ENCODE results near the gene LRRC25. TPM values are rescaled to one million over a fixed set of nuclear protein-coding genes. Genes with fewer than 3 reads are reported as not detected.

LRRC25 gene
- total and polyA plus RNA-seq, 2 experiments from 2014 or later = not detected

DNA sequence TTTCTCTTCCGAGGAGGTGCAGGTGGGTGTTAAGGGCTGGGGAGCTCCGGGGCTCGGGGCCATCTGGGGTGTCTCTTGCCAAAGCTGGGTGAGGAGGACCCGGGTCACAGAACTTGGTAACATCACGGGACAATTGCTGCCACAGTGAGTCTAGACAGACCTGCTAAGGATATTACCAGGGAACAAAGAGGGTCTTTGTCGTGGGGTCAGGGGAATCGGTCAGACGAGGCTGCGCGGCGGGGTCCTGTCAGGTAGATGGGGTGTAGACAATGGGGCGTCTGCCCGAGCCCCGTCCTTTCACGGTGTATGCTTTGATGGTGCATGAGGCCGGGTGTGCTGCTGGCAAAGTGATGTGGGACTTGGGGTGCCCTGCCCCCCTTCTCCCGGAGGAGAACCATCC lies 49.3 kb downstream of the LRRC25 start:
- H3K9me2 ChIP-seq (ENCODE audit: insufficient read depth) = no peaks in the 10 kb centered on the region
- DNase-seq = no peak
- H3K4me3 ChIP-seq = no peak overlapping the region
- in situ Hi-C loops (cut with MboI) = no loop called here
- H3K27ac ChIP-seq = no peak overlapping the region
- no peak for TF ChIP-seq EZH2 (IDR thresholded peaks at IDR 0.05; ENCODE audit: insufficient read depth, poor library complexity, severe bottlenecking)
- no peak for TF ChIP-seq EZH2phosphoT487 (IDR thresholded peaks at IDR 0.05; ENCODE audit: insufficient read depth, low read depth)
- no peak overlapping the region for H3K9ac ChIP-seq
- 0 out of 2 replicates have a peak, but pooled peaks cover 4% of the 10 kb centered on the region for H3K36me3 ChIP-seq (ENCODE audit: low read depth)
- H3K27me3 ChIP-seq (replicated peaks; ENCODE audit: insufficient read depth) = no peaks in the 10 kb centered on the region
- H4K20me1 ChIP-seq (ENCODE audit: insufficient read depth) = no peaks in the 10 kb centered on the region
- H3F3A ChIP-seq (ENCODE audit: insufficient read depth) = no peaks in the 10 kb centered on the region
- no peak overlapping the region for H3K4me2 ChIP-seq (ENCODE audit: unreplicated experiment)
- WGBS, 2 experiments (ENCODE audit: low coverage in 1 of 2, low lambda C conversion rate in 2 of 2, missing lambda C conversion rate in 2 of 2) = 79 to 81% methylated on average over 17 of the region's 17 CpGs
- H2AFZ ChIP-seq = no peak overlapping the region
- no peaks in the 10 kb centered on the region for H3K79me2 ChIP-seq (ENCODE audit: insufficient read depth)
- no peaks in the 10 kb centered on the region for H3K9me3 ChIP-seq (ENCODE audit: low read depth)
- H3K4me1 ChIP-seq (ENCODE audit: insufficient read depth) = peaks cover 3% of the 10 kb centered on the region; the same call in 1 of the 2 replicates

DNA sequence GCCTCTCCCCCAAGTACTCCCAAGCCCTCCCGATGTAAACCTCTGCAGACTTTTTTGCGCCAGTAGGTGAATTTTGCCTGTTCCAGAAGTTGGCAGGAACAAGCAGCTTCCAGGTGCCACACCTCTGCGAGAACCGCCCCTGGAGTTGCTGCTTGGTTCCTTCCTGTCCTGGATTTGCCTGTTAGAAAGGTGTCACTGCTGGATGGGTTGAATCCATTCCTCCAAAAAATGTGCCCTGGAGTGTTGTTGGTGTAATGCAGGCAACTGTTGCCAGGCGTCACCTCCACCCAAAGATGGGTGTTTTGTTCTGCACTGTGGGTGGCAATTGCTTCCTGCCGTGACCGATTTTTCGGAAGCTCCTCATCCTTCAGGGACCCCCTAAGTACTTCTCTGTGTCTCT lies 51.3 kb downstream of the LRRC25 start:
- H3K27ac ChIP-seq = no peak overlapping the region
- no peak overlapping the region for H3K9ac ChIP-seq
- no peaks in the 10 kb centered on the region for H4K20me1 ChIP-seq (ENCODE audit: insufficient read depth)
- WGBS, 2 experiments (ENCODE audit: low coverage in 1 of 2, low lambda C conversion rate in 2 of 2, missing lambda C conversion rate in 2 of 2) = 80 to 84% methylated on average over 8 of the region's 8 CpGs
- H3K36me3 ChIP-seq (ENCODE audit: low read depth) = 0 out of 2 replicates have a peak, but pooled peaks cover 4% of the 10 kb centered on the region
- in situ Hi-C loops (cut with MboI) = no loop called here
- no peaks in the 10 kb centered on the region for H3K27me3 ChIP-seq (replicated peaks; ENCODE audit: insufficient read depth)
- no peak for DNase-seq
- no peak for TF ChIP-seq EZH2 (IDR thresholded peaks at IDR 0.05; ENCODE audit: insufficient read depth, poor library complexity, severe bottlenecking)
- TF ChIP-seq EZH2phosphoT487 (IDR thresholded peaks at IDR 0.05; ENCODE audit: insufficient read depth, low read depth) = no peak
- H3K79me2 ChIP-seq (ENCODE audit: insufficient read depth) = no peaks in the 10 kb centered on the region
- no peak overlapping the region for H3K4me2 ChIP-seq (ENCODE audit: unreplicated experiment)
- no peak overlapping the region for H2AFZ ChIP-seq
- no peaks in the 10 kb centered on the region for H3K9me2 ChIP-seq (ENCODE audit: insufficient read depth)
- no peak overlapping the region for H3K4me3 ChIP-seq
- H3K9me3 ChIP-seq (ENCODE audit: low read depth) = no peaks in the 10 kb centered on the region
- 0 out of 2 replicates have a peak, but pooled peaks cover 3% of the 10 kb centered on the region for H3F3A ChIP-seq (ENCODE audit: insufficient read depth)
- peaks cover 3% of the 10 kb centered on the region; the same call in 1 of the 2 replicates for H3K4me1 ChIP-seq (ENCODE audit: insufficient read depth)

DNA sequence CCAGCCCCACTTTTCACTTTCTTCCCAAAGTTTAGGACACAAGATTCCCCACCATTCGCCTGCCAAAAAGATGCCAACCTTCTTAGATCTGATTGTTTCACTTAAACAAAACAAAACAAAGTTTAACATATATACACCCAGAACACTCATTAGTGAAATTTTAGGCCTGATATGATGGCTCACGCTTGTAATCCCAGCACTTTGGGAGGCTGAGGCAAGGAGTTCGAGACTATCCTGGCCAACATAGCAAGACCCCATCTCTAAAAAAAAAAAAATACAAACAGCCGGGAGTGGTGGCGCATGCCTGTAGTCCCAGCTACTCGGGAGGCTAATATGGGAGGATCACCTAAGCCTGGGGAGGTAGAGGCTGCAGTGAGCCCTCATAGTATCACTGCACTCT lies 52.1 kb downstream of the LRRC25 start:
- H3K27me3 ChIP-seq (replicated peaks; ENCODE audit: insufficient read depth) = no peaks in the 10 kb centered on the region
- no peak for DNase-seq
- no peak overlapping the region for H2AFZ ChIP-seq
- 92 to 93% methylated on average over 6 of the region's 6 CpGs for WGBS, 2 experiments (ENCODE audit: low coverage in 1 of 2, low lambda C conversion rate in 2 of 2, missing lambda C conversion rate in 2 of 2)
- H3K79me2 ChIP-seq (ENCODE audit: insufficient read depth) = no peaks in the 10 kb centered on the region
- H3K27ac ChIP-seq = no peak overlapping the region
- no peaks in the 10 kb centered on the region for H4K20me1 ChIP-seq (ENCODE audit: insufficient read depth)
- H3K9me3 ChIP-seq (ENCODE audit: low read depth) = no peaks in the 10 kb centered on the region
- H3K36me3 ChIP-seq (ENCODE audit: low read depth) = 0 out of 2 replicates have a peak, but pooled peaks cover 2% of the 10 kb centered on the region
- H3K9me2 ChIP-seq (ENCODE audit: insufficient read depth) = no peaks in the 10 kb centered on the region
- TF ChIP-seq EZH2 (IDR thresholded peaks at IDR 0.05; ENCODE audit: insufficient read depth, poor library complexity, severe bottlenecking) (no peak), EZH2phosphoT487 (IDR thresholded peaks at IDR 0.05; ENCODE audit: insufficient read depth, low read depth) (no peak)
- H3K4me3 ChIP-seq = no peak overlapping the region
- H3K9ac ChIP-seq = no peak overlapping the region
- 0 out of 2 replicates have a peak, but pooled peaks cover 3% of the 10 kb centered on the region for H3F3A ChIP-seq (ENCODE audit: insufficient read depth)
- peaks cover 3% of the 10 kb centered on the region; the same call in 1 of the 2 replicates for H3K4me1 ChIP-seq (ENCODE audit: insufficient read depth)
- no peak overlapping the region for H3K4me2 ChIP-seq (ENCODE audit: unreplicated experiment)
- in situ Hi-C loops (cut with MboI) = no loop called here

DNA sequence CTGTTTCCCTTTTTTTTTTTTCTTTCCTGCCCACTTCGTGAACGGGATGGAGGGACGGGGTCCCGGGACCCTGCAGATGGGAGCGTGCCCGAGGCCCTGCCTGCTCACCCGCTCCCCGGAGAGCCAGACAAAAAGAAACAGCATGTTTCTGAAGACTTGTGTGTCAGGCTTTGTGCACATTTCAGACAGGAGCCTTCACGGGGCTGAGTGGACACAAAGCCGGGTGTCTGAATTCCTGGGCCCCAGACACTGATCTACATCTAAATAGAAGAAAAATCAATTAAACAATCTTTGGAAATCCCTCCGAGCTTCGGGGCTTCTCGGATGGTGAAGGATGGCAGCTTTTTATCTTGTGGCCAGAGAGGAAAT lies 52.9 kb downstream of the LRRC25 start:
- Histone ChIP-seq H3K9me3 (ENCODE audit: low read depth) (no peaks in the 10 kb centered on the region), H2AFZ (no peak overlapping the region), H3K36me3 (ENCODE audit: low read depth) (no peaks in the 10 kb centered on the region), H4K20me1 (ENCODE audit: insufficient read depth) (no peaks in the 10 kb centered on the region), H3K4me3 (no peak overlapping the region), H3F3A (ENCODE audit: insufficient read depth) (0 out of 2 replicates have a peak, but pooled peaks cover 3% of the 10 kb centered on the region), H3K27ac (no peak overlapping the region), H3K9me2 (ENCODE audit: insufficient read depth) (no peaks in the 10 kb centered on the region), H3K9ac (no peak overlapping the region), H3K27me3 (replicated peaks; ENCODE audit: insufficient read depth) (no peaks in the 10 kb centered on the region), H3K4me2 (ENCODE audit: unreplicated experiment) (no peak overlapping the region), H3K79me2 (ENCODE audit: insufficient read depth) (no peaks in the 10 kb centered on the region), H3K4me1 (ENCODE audit: insufficient read depth) (no peaks in the 10 kb centered on the region)
- no peak for DNase-seq
- TF ChIP-seq EZH2 (IDR thresholded peaks at IDR 0.05; ENCODE audit: insufficient read depth, poor library complexity, severe bottlenecking) (no peak), EZH2phosphoT487 (IDR thresholded peaks at IDR 0.05; ENCODE audit: insufficient read depth, low read depth) (no peak)
- WGBS, 2 experiments (ENCODE audit: low coverage in 1 of 2, low lambda C conversion rate in 2 of 2, missing lambda C conversion rate in 2 of 2) = 69 to 76% methylated on average over 13 of the region's 13 CpGs
- in situ Hi-C loops (cut with MboI) = no loop called here

All from GM23248 (cell line).